NCI-H1417 treated with DMSO at 0.1 percent for 48 hours (cell line): ENCODE results near the gene KAZN.

Experiments
- DNase-seq: peaks from one replicate; lab custom pipeline; 2025; lab: John Stamatoyannopoulos, UW

KAZN gene

DNA sequence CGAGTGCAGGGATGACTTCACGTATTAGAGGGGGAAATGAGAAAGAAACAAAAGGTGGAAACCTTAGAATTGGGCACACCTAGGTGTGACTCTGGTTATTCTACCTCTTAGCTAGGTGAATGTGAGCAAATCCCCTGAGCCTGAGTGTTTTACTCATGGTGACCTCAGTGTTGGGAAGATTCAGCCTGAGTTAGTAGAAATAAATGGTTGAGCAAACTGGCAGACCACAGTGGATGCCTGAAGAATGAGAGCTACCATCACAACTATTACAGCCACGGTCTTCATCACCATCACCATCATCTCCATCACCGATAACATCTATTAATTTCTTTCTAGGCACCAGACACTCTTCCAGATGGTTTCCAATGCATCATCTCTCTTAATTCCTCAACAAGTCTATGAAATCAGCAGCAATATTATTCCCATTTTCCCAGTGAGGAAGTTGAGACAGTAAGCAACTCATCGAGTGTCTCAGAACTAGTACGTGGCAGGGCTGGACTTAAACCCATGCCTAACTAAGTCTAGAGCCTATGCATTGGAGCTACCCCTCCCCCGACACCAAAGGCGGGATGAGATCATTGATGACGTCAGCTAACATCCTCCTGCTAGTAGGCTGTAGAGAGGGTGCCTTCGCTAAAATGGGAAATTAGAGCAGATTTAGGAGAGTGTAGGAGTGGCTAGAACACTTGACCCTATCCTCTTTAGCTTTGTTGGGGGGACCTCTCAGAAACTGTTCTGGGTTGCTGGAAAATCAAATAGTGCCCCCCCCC lies 7.9 kb upstream of the KAZN start:
- DNase-seq = no peak

GRCh38 chr1:14591600-14591999 lies 6.9 kb upstream of the KAZN start:
- DNase-seq = no peak

GRCh38 chr1:14592004-14592631 lies 6.4 kb upstream of the KAZN start:
- no peak for DNase-seq

DNA sequence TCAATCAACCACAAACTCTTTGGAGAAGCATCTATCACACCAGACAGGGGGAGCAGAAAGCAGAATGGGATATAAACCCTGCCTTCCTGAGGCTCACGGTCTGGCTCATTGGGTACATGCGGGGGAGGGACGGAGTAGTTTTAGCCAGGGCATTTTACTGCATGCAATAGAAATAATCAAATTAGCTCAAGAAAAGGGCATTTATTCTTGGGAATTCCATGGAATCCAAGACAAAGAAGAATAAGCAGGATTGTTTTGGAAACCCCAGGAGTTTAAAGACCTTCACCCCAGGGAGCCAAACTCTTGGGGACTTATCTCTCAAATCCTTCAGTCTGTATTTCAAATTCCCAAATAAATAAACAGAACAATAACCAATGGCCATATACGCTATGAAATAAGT lies 5.2 kb upstream of the KAZN start:
- DNase-seq = no peak

GRCh38 chr1:14594045-14594444 lies 4.4 kb upstream of the KAZN start:
- no peak for DNase-seq

DNA sequence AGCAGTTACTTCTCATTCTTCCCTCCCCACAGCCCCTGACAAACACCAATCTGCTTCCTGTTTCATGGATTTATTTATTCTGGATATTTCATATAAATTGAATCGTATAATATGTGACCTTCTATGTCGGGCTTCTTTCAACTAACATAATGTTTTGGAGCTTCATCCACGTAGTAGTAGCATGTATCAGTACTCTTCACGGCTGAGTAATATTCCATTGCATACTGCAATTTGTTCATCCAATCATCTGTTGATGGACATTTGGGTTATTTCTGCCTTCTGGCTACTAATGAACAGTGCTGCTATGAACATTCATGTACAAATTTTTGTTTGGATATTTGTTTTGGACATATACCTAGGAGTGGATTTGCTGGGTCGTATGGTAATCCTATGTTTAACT lies 1.9 kb upstream of the KAZN start:
- no peak for DNase-seq

DNA sequence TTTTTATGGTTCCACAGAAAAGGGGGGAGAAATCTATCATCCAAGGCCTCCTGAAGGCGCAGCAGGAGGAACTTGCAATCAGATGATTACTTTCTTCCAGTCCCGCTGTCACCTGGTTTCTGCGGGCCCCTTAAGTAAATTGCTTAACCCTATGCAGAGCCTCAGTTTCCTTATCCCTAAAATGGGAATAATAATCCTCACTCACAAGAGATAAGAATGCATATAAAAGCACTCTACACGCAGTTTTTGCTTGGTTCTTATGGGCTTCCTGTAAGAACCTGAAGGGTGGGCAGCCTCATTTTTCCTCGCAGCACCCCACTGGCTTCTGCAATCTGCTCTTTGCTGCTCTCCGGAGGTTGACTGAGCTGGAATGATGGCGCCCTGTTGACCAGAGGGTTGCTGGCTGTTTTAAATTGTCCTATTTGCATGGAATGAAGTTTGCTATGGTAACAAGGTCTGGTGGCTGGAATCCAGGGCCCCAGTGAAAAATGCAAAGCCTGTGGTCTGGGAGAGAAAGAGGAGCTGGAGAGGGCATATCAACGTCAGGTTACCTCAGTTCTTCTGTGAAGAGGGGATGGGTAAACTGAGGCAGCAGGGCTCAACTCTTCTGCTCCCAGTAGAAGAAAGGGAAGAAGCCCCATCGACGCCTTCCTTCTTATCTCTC lies 1.0 kb upstream of the KAZN start:
- no peak for DNase-seq

DNA sequence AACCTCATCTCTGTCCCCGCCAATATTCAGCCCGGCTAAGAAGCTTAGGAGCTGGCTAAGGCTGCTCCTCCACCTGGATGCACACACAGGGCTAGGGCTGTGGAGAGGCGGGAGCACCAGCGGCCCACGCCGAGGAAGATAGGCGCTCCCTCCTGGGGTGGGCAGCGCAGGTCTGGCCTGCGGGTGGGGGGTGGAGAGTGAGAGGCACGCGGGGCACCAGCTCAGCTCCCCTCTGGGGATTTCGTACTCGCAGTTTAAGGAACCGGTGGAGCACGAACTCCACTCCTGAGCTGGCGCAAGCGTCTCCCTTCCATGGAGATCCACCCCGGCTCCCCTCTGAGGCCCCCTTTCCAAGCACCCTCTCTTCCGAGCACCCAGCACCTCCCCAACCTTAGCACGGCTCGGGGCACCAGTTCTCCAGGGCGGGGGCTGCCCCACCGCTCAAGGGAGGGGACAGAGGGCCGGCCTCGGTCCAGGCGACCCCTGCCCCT lies 433 bp upstream of the KAZN start:
- no peak for DNase-seq

GRCh38 chr1:14599183-14599791 lies 802 bp downstream of the KAZN start:
- DNase-seq = no peak

GRCh38 chr1:14599800-14600199 lies 1.3 kb downstream of the KAZN start:
- no peak for DNase-seq

GRCh38 chr1:14600405-14601112 lies 2.1 kb downstream of the KAZN start:
- DNase-seq = no peak

DNA sequence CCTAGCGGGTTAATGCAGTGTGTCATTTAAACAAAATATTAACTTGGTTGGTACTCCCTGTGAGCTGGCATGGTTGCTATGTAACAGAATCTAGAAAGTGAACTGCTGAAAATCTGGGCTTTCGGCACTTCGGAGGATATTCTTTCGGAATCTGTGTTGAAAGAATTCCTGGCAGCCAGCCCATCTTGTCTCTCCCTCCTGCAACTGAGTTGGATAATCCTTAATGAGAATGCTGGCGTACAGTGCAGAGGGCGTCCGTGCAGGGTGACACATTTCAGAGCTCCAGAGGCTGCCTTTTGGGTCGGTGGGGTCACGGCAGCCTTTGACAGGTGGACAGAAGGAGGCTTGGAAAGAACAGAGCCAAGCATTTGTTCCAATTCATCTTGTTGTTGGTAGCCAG lies 3.7 kb downstream of the KAZN start:
- no peak for DNase-seq

DNA sequence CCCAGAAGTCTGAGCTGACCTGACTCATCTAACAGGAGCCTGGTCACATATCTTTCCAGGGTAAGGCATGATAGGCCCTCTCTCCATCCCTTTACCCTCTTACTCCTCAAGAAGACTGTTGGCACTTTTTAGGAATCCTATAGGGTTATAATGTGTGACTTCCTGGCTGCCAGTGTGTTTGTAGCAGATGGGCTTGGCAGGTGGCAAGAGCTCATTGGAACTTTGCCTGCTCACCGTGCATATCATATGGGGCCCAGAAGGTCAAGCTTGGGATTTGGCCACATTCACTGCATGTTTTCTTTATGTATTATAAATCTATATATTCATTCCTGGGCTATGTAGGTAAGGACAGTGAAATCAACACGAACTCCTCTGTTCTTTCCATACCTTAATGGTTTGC lies 5.2 kb downstream of the KAZN start:
- DNase-seq = no peak

DNA sequence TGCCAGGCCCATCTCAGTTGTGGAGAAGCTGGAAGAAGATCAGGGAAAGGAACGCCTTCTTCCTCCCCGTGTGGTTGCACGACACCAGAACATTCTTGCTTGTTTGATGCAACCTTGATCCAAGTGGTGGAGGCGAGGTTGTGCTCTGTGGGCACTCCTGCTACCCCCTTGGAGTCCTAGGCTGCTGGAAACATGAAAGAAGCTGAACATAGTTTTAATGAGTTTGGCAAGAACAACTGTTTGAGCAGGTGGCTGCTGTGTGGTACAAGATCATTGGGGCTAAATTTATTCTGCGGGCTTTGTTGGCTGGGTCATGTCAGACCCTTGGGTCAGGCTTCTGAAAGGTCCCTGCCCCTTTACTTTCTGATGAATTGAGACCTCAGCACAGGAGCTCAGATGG lies 5.9 kb downstream of the KAZN start:
- no peak for DNase-seq

DNA sequence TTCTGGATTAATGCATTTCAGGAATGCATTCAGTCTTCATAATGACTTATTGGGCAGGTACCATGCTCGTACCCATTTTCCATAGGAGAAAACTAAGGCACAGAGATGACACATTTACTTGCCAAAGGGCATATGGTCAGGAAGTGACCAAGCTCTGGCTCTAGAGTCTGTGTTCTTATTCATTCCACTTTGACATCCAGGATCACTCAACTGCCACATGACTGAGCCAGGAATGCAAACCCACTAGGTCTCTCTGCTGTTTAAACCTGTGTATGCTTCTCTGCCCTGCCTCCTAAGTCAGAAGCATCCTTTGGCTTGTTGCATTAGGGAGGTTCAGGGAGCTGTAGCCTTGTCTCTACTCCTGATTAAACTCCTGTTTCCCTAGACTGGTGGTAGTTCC lies 7.5 kb downstream of the KAZN start:
- no peak for DNase-seq

DNA sequence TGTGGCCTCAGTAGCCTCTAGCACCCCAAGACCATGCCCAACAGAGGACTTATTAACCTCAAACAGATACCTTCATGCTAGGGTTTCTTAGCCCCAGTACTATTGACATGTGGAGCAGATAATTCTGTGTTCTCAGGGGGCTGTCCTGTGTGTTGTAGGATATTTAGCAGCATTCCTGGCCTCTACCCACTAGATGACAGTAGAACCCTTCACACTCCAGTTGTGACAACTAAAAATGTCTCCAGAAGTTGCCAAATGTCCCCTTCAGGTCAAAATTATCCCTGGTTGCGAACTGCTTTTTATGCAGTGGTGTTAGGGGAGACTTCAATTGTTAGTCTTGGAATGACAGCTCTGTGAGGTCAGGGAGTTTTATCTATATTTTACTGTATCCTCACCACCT lies 8.1 kb downstream of the KAZN start:
- DNase-seq = no peak

- DNase-seq = no peak
Measured at GRCh38 chr1:14607295-14607694, 8.8 kb downstream of the KAZN start.

- no peak for DNase-seq
Measured at GRCh38 chr1:14608308-14608707, 9.8 kb downstream of the KAZN start.

DNA sequence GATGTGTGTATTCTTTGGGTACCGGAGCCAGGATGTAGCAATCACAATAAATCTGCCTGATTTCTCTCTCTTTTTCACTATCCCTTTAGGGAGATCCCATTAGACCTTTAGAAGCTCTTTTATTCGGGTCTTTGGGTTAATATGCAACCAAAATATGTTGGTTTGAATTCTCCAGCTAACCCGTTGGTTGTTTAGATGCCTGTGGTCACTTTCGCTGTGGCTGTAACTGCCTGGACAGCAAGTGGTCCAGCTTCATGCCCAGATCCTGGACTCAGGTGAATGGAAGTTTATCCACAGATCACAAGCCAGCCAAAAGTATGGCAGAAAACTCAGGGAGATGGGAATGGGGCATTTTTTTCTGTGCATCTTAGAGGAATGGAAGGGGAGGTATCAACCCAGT lies 12.3 kb downstream of the KAZN start:
- no peak for DNase-seq

DNA sequence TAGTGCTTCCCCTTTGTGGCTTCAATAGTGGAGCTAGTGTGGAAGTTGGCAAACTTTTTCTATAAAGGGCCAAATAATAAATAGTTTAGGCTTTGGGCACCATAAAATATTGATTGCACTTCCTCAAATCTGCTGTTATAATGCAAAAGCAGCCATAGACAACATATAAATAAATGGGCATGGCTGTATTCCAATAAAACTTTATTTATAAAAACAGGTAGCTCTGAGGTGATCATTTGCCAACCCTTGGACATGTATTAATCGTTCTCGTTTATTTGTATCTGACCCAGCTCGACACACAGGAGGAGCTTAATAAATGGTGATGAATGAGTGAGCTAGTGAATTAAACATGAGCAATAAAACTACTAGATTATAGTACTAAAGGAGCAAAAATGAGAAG lies 13.3 kb downstream of the KAZN start:
- DNase-seq = no peak

DNA sequence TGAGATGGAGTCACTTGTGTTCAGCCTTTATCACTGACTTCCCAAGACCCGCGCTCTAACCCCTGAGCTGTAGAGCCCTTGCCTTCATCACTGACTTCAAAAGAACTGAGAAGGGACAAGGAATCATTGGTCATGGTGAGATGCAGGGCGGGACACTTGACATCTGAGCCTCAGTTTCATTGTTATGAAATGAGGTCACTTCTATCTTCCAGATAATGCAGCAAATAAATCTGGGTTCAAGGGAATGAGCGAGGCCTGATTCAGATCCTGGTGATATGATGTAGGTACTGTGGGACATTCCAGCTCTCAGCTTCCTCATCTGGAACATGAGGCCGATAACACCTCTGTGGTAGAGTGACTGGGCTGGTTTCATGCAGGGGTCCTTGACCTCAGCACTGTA lies 13.8 kb downstream of the KAZN start:
- no peak for DNase-seq

GRCh38 chr1:14613926-14614325 lies 15.4 kb downstream of the KAZN start:
- no peak for DNase-seq
